NB4 (cell line): Measurements from ENCODE around the gene SDK2.

Source experiments
- CTCF ChIP-seq: IDR thresholded peaks from one replicate; pipeline ENCODE4 v1.5.1; 2012; ENCODE audit warnings: low read depth, low read length
- MAX ChIP-seq: IDR thresholded peaks from 2 replicates; pipeline ENCODE4 v1.6.1; 2011; ENCODE audit warnings: low read depth, low read length
- MYC ChIP-seq: IDR thresholded peaks from 2 replicates; pipeline ENCODE4 v1.6.1; 2011; ENCODE audit warnings: low read depth, low read length
- POLR2A ChIP-seq: IDR thresholded peaks from 2 replicates; pipeline ENCODE4 v1.6.1; 2011; ENCODE audit warnings: mild to moderate bottlenecking; ENCODE audit not compliant: insufficient read length; ENCODE audit errors: extremely low read depth

- no peak for TF ChIP-seq CTCF
- no peak for TF ChIP-seq POLR2A
- no peak for TF ChIP-seq MYC
- TF ChIP-seq MAX: no peak
Measured at GRCh38 chr17:73468221-73468620, 176.0 kb downstream of the SDK2 start.
